Measurements from ENCODE around the gene ANO1.

DNA sequence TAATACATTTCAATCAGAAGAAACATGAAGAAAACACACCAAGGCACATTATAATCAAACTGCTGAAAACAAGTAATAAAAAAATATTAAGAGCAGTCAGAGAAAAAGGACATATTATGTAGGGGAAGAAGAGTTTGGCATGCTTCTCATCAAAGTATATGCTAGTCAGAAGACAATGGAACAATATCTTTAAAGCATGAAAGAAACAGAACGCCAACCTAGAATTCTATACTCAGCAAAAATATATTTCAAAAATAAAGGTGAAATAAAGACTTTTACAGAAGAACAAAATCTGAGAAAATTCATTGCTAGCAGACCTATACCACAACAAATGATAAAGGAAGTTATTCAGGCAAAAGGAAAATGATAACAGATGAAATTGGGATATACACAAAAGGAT, 34.6 kb upstream of the ANO1 start:
- TF ChIP-seq EZH2 (IDR thresholded peaks at IDR 0.05; ENCODE audit: borderline replicate concordance, low read length) = no peak
- TF ChIP-seq, protein P1, sequence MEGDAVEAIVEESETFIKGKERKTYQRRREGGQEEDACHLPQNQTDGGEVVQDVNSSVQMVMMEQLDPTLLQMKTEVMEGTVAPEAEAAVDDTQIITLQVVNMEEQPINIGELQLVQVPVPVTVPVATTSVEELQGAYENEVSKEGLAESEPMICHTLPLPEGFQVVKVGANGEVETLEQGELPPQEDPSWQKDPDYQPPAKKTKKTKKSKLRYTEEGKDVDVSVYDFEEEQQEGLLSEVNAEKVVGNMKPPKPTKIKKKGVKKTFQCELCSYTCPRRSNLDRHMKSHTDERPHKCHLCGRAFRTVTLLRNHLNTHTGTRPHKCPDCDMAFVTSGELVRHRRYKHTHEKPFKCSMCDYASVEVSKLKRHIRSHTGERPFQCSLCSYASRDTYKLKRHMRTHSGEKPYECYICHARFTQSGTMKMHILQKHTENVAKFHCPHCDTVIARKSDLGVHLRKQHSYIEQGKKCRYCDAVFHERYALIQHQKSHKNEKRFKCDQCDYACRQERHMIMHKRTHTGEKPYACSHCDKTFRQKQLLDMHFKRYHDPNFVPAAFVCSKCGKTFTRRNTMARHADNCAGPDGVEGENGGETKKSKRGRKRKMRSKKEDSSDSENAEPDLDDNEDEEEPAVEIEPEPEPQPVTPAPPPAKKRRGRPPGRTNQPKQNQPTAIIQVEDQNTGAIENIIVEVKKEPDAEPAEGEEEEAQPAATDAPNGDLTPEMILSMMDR (IDR thresholded peaks at IDR 0.05; ENCODE audit: low read length) = no peak
